ENCODE measurements around the gene USH2A. TPM values are rescaled to one million over a fixed set of nuclear protein-coding genes. Genes with fewer than 3 reads are reported as not detected.

USH2A gene
- total and polyA plus RNA-seq, 5 donors from 2014 or later, result not detected

DNA sequence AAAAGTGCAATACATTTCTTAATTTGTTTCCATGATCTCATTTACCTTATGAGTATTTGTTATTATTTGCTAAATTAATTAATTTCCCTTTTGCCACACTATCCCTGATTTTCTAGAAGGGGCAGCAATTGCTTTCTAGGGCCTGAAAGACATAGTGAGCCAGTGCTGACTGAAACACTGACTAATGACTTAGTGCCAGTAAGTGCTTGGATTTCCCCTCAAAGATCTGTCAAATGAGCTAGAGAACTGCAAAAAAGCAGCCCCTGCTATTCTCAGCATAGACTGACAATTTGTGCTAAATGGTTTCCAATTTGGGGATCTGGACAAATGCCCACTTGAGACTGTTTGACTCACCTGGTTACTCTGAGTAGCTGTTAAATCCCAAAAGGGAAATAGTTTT is 35.6 kb upstream of the USH2A start:
- no peak overlapping the region for H3K4me3 ChIP-seq (ENCODE audit: low read depth, low read length)
- ATAC-seq (ENCODE audit: low read depth in 2 of 2) (no peak), DNase-seq (no peak)
- no peaks in the 10 kb centered on the region for H3K27me3 Mint-ChIP-seq
- H3K27me3 ChIP-seq (ENCODE audit: control insufficient read depth, insufficient read depth, low read length), result no peaks in the 10 kb centered on the region
- H3K9me3 ChIP-seq (ENCODE audit: control insufficient read depth in 2 of 2, low read length in 2 of 2), result peaks cover 0 to 6% of the 10 kb centered on the region in 2 experiments
- peaks cover 0 to 20% (median 10%) of the 10 kb centered on the region in 7 donors for H3K9me3 Mint-ChIP-seq
- H3K36me3 Mint-ChIP-seq, result no peaks in the 10 kb centered on the region
- H3K36me3 ChIP-seq (ENCODE audit: control insufficient read depth, insufficient read depth, low read length), result no peaks in the 10 kb centered on the region
- no peak overlapping the region for H3K27ac ChIP-seq (ENCODE audit: insufficient read depth, low read length, poor library complexity, severe bottlenecking)
- H3K4me1 ChIP-seq (ENCODE audit: control insufficient read depth, insufficient read depth, low read length, poor library complexity, severe bottlenecking), result no peaks in the 10 kb centered on the region
- H3K4me3 Mint-ChIP-seq, result no peak overlapping the region
- no peaks in the 10 kb centered on the region for H3K4me1 Mint-ChIP-seq
- no peak overlapping the region for H3K27ac Mint-ChIP-seq

DNA sequence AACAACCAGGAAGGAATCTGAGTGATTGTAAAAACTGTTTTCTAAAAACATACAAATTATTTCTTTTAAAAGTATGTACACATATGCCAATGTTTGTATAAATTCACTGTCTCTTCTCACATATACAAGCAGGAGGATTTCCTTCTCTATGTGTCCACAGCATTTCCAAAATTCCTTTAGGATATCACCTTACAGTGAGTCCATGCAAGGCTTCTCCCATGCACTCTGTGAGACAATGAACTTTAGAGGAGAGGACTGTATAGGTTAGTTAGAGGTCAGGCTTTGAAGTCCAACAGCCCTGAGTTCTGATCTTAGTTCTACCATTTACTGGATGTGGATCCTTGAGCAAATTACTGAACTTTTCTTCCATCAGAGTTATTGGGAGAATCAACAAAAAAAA is 34.1 kb upstream of the USH2A start:
- DNase-seq, result no peak
- no peaks in the 10 kb centered on the region for H3K36me3 Mint-ChIP-seq
- H3K4me1 Mint-ChIP-seq, result no peaks in the 10 kb centered on the region
- Histone ChIP-seq H3K4me1 (ENCODE audit: control insufficient read depth, insufficient read depth, low read length, poor library complexity, severe bottlenecking) (no peaks in the 10 kb centered on the region), H3K27me3 (ENCODE audit: control insufficient read depth, insufficient read depth, low read length) (no peaks in the 10 kb centered on the region), H3K27ac (ENCODE audit: insufficient read depth, low read length, poor library complexity, severe bottlenecking) (no peak overlapping the region), H3K4me3 (ENCODE audit: low read depth, low read length) (no peak overlapping the region), H3K36me3 (ENCODE audit: control insufficient read depth, insufficient read depth, low read length) (no peaks in the 10 kb centered on the region), H3K9me3 (ENCODE audit: control insufficient read depth in 2 of 2, low read length in 2 of 2) (no peaks in the 10 kb centered on the region)
- no peaks in the 10 kb centered on the region for H3K27me3 Mint-ChIP-seq
- ATAC-seq (ENCODE audit: low read depth in 2 of 2), result no peak
- peaks cover 3 to 17% (median 8%) of the 10 kb centered on the region in 7 donors for H3K9me3 Mint-ChIP-seq
- H3K4me3 Mint-ChIP-seq, result no peak overlapping the region
- no peak overlapping the region for H3K27ac Mint-ChIP-seq

GRCh38 chr1:216456682-216457081 is 33.4 kb upstream of the USH2A start:
- Mint-ChIP-seq H3K9me3 (peaks cover 5 to 17% (median 9%) of the 10 kb centered on the region in 7 donors), H3K36me3 (no peaks in the 10 kb centered on the region), H3K4me1 (no peaks in the 10 kb centered on the region), H3K27ac (no peak overlapping the region), H3K4me3 (no peak overlapping the region), H3K27me3 (no peaks in the 10 kb centered on the region)
- no peaks in the 10 kb centered on the region for H3K27me3 ChIP-seq (ENCODE audit: control insufficient read depth, insufficient read depth, low read length)
- ATAC-seq (ENCODE audit: low read depth in 2 of 2) (no peak), DNase-seq (no peak)
- peaks cover 0 to 1% of the 10 kb centered on the region in 2 experiments for H3K9me3 ChIP-seq (ENCODE audit: control insufficient read depth in 2 of 2, low read length in 2 of 2)
- no peaks in the 10 kb centered on the region for H3K4me1 ChIP-seq (ENCODE audit: control insufficient read depth, insufficient read depth, low read length, poor library complexity, severe bottlenecking)
- no peak overlapping the region for H3K27ac ChIP-seq (ENCODE audit: insufficient read depth, low read length, poor library complexity, severe bottlenecking)
- no peaks in the 10 kb centered on the region for H3K36me3 ChIP-seq (ENCODE audit: control insufficient read depth, insufficient read depth, low read length)
- H3K4me3 ChIP-seq (ENCODE audit: low read depth, low read length), result no peak overlapping the region

DNA sequence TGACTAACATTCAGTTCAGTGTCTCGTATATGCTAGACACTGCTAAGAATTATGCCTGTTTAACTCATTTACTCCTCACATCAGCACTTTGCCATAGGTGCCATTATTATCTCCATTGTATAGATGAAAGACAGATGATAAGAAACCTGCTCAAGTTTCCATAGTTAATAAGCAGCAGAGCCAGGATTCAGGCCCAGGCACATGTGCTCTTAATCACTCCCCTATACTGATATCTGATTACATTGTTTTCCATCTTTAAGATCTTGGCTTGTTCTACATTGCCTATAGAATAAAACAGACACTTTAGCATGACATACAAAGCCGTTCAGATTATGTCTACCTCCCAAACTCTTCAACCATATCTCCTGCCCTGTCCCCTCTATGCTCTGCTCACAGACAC is 30.5 kb upstream of the USH2A start:
- Histone ChIP-seq H3K4me1 (ENCODE audit: control insufficient read depth, insufficient read depth, low read length, poor library complexity, severe bottlenecking) (no peaks in the 10 kb centered on the region), H3K36me3 (ENCODE audit: control insufficient read depth, insufficient read depth, low read length) (no peaks in the 10 kb centered on the region), H3K9me3 (ENCODE audit: control insufficient read depth in 2 of 2, low read length in 2 of 2) (peaks cover 0 to 1% of the 10 kb centered on the region in 2 experiments), H3K27me3 (ENCODE audit: control insufficient read depth, insufficient read depth, low read length) (no peaks in the 10 kb centered on the region), H3K4me3 (ENCODE audit: low read depth, low read length) (no peak overlapping the region), H3K27ac (ENCODE audit: insufficient read depth, low read length, poor library complexity, severe bottlenecking) (no peak overlapping the region)
- Mint-ChIP-seq H3K9me3 (peaks cover 7 to 17% (median 16%) of the 10 kb centered on the region in 7 donors), H3K4me3 (no peak overlapping the region), H3K27me3 (no peaks in the 10 kb centered on the region), H3K4me1 (no peaks in the 10 kb centered on the region), H3K27ac (no peak overlapping the region), H3K36me3 (no peaks in the 10 kb centered on the region)
- DNase-seq (no peak), ATAC-seq (ENCODE audit: low read depth in 2 of 2) (no peak)

DNA sequence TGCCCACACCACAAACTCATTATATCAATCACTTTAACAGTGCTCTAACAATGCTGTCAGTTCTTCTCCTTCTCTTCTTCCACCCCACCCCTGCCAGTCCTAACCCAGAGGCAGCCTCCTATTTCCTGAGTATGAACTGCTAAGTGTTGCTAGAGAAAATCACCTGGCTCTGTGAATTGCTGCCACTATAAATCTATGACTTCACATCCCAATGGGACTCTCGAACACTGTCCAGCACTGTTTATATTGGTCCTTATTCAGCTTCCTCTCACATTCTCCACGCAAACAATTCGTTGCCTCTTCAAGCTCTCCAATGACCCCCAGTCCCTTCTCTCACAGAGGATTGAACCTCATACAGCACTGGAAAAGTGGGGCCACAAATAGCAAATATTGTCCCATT is 27.0 kb upstream of the USH2A start:
- DNase-seq, result no peak
- no peaks in the 10 kb centered on the region for H3K27me3 ChIP-seq (ENCODE audit: control insufficient read depth, insufficient read depth, low read length)
- no peak overlapping the region for H3K4me3 ChIP-seq (ENCODE audit: low read depth, low read length)
- H3K36me3 Mint-ChIP-seq, result no peaks in the 10 kb centered on the region
- no peak overlapping the region for H3K27ac ChIP-seq (ENCODE audit: insufficient read depth, low read length, poor library complexity, severe bottlenecking)
- no peak overlapping the region for H3K27ac Mint-ChIP-seq
- no peaks in the 10 kb centered on the region for H3K4me1 ChIP-seq (ENCODE audit: control insufficient read depth, insufficient read depth, low read length, poor library complexity, severe bottlenecking)
- H3K36me3 ChIP-seq (ENCODE audit: control insufficient read depth, insufficient read depth, low read length), result no peaks in the 10 kb centered on the region
- ATAC-seq (ENCODE audit: low read depth in 2 of 2), result no peak
- H3K4me3 Mint-ChIP-seq, result no peak overlapping the region
- no peaks in the 10 kb centered on the region for H3K27me3 Mint-ChIP-seq
- H3K9me3 ChIP-seq (ENCODE audit: control insufficient read depth in 2 of 2, low read length in 2 of 2), result peaks cover 0 to 1% of the 10 kb centered on the region in 2 experiments
- H3K4me1 Mint-ChIP-seq, result no peaks in the 10 kb centered on the region
- peaks cover 4 to 20% (median 16%) of the 10 kb centered on the region in 7 donors for H3K9me3 Mint-ChIP-seq

DNA sequence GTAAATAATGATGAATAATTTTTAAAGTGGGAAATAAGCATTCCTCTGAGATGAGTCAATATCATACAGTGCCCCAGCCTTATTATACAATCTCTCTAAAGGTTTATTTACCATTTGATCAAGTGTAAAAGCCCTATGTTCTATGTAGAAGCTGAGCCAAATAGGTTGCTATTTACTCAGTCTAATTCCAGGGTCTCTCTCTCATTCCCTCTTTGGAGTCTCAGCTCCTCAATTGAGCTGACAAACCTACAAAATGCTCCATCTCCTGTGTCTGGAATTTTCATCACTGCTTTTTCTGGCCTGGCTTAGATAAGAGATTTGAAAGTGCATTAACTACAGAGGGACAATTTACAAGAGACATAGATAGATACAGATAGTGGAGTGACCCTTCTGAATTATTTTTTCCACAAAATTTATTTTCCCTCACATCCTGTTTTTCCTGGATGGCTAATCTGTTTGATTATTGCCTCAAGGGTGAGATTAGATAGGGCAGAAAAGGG is 24.8 kb upstream of the USH2A start:
- no peak overlapping the region for H3K27ac Mint-ChIP-seq
- H3K27me3 ChIP-seq (ENCODE audit: control insufficient read depth, insufficient read depth, low read length), result no peaks in the 10 kb centered on the region
- no peaks in the 10 kb centered on the region for H3K27me3 Mint-ChIP-seq
- H3K27ac ChIP-seq (ENCODE audit: insufficient read depth, low read length, poor library complexity, severe bottlenecking), result no peak overlapping the region
- ATAC-seq (ENCODE audit: low read depth in 2 of 2) (no peak), DNase-seq (no peak)
- H3K9me3 ChIP-seq (ENCODE audit: control insufficient read depth in 2 of 2, low read length in 2 of 2), result peaks cover 0 to 1% of the 10 kb centered on the region in 2 experiments
- no peaks in the 10 kb centered on the region for H3K36me3 ChIP-seq (ENCODE audit: control insufficient read depth, insufficient read depth, low read length)
- H3K4me1 ChIP-seq (ENCODE audit: control insufficient read depth, insufficient read depth, low read length, poor library complexity, severe bottlenecking), result no peaks in the 10 kb centered on the region
- no peaks in the 10 kb centered on the region for H3K4me1 Mint-ChIP-seq
- H3K36me3 Mint-ChIP-seq, result no peaks in the 10 kb centered on the region
- H3K4me3 Mint-ChIP-seq, result no peak overlapping the region
- H3K9me3 Mint-ChIP-seq, result peaks cover 5 to 16% (median 14%) of the 10 kb centered on the region in 7 donors
- H3K4me3 ChIP-seq (ENCODE audit: low read depth, low read length), result no peak overlapping the region

DNA sequence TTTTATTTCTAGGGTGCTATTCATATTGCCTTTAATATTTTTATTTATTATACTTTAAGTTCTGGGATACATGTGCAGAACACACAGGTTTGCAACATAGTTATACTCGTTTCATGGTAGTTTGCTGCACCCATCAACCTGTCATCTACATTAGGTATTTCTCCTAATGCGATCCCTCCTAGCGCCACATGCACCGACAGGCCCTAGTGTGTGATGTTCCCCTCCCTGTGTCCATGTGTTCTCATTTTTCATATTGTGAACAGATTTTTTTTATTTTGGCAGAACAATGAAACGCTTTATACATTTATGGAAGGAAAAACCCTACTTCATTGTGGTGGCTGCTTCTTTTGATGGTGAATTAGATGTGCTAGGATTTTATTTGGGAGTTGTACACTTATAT is 14.4 kb upstream of the USH2A start:
- H3K4me1 Mint-ChIP-seq, result no peaks in the 10 kb centered on the region
- Histone ChIP-seq H3K27me3 (ENCODE audit: control insufficient read depth, insufficient read depth, low read length) (no peaks in the 10 kb centered on the region), H3K4me1 (ENCODE audit: control insufficient read depth, insufficient read depth, low read length, poor library complexity, severe bottlenecking) (no peaks in the 10 kb centered on the region), H3K4me3 (ENCODE audit: low read depth, low read length) (no peak overlapping the region), H3K9me3 (ENCODE audit: control insufficient read depth in 2 of 2, low read length in 2 of 2) (no peaks in the 10 kb centered on the region), H3K36me3 (ENCODE audit: control insufficient read depth, insufficient read depth, low read length) (no peaks in the 10 kb centered on the region), H3K27ac (ENCODE audit: insufficient read depth, low read length, poor library complexity, severe bottlenecking) (no peak overlapping the region)
- peaks cover 0 to 4% (median 0%) of the 10 kb centered on the region in 7 donors for H3K9me3 Mint-ChIP-seq
- no peak overlapping the region for H3K4me3 Mint-ChIP-seq
- DNase-seq (no peak), ATAC-seq (ENCODE audit: low read depth in 2 of 2) (no peak)
- H3K27me3 Mint-ChIP-seq, result no peaks in the 10 kb centered on the region
- no peaks in the 10 kb centered on the region for H3K36me3 Mint-ChIP-seq
- no peak overlapping the region for H3K27ac Mint-ChIP-seq

GRCh38 chr1:216434232-216434631 is 11.0 kb upstream of the USH2A start:
- Histone ChIP-seq H3K9me3 (ENCODE audit: control insufficient read depth in 2 of 2, low read length in 2 of 2) (no peaks in the 10 kb centered on the region), H3K27me3 (ENCODE audit: control insufficient read depth, insufficient read depth, low read length) (no peaks in the 10 kb centered on the region), H3K36me3 (ENCODE audit: control insufficient read depth, insufficient read depth, low read length) (no peaks in the 10 kb centered on the region), H3K27ac (ENCODE audit: insufficient read depth, low read length, poor library complexity, severe bottlenecking) (no peak overlapping the region), H3K4me1 (ENCODE audit: control insufficient read depth, insufficient read depth, low read length, poor library complexity, severe bottlenecking) (no peaks in the 10 kb centered on the region), H3K4me3 (ENCODE audit: low read depth, low read length) (no peak overlapping the region)
- Mint-ChIP-seq H3K9me3 (peaks cover 0 to 10% (median 7%) of the 10 kb centered on the region in 7 donors), H3K27ac (no peak overlapping the region), H3K36me3 (no peaks in the 10 kb centered on the region), H3K4me3 (no peak overlapping the region), H3K27me3 (no peaks in the 10 kb centered on the region), H3K4me1 (no peaks in the 10 kb centered on the region)
- ATAC-seq (ENCODE audit: low read depth in 2 of 2) (no peak), DNase-seq (no peak)

All from CD4-positive, CD25-positive, alpha-beta regulatory T cell (primary cell).